T-helper 17 cell (primary cell): Measurements from ENCODE around the gene AADAC. TPM values are rescaled to one million over a fixed set of nuclear protein-coding genes. Genes with fewer than 3 reads are reported as not detected.

Experiments
- ATAC-seq: fragments of 150-1000 bp; cut with Tn5 transposase; 2 replicates; pipeline ENCODE4 v1.10.0; 2021; ENCODE audit warnings: mild to moderate bottlenecking, moderate library complexity
- DNase-seq, 3 donors: peaks; one replicate each; pipeline versions ENCODE4 v3.0.0 to v3.0.0-alpha.2; 2020 to 2021
- H3K9me3 ChIP-seq: one replicate; pipeline ENCODE4 v1.7.0; 2013; ENCODE audit warnings: low read length, mild to moderate bottlenecking; ENCODE audit not compliant: control insufficient read depth, poor library complexity, severe bottlenecking
- H3K27ac Mint-ChIP-seq: one replicate; pipeline ENCODE4 v1.8.0; 2022; ENCODE audit warnings: mild to moderate bottlenecking, moderate library complexity, mixed read lengths
- H3K27me3 Mint-ChIP-seq: one replicate; pipeline ENCODE4 v1.8.0; 2022; ENCODE audit warnings: mixed read lengths
- H3K36me3 Mint-ChIP-seq: one replicate; pipeline ENCODE4 v1.8.0; 2022; ENCODE audit warnings: low read depth, mixed read lengths
- H3K4me1 Mint-ChIP-seq: one replicate; pipeline ENCODE4 v1.8.0; 2022; ENCODE audit warnings: mild to moderate bottlenecking, mixed read lengths
- H3K4me3 Mint-ChIP-seq: one replicate; pipeline ENCODE4 v1.8.0; 2022; ENCODE audit warnings: mild to moderate bottlenecking, moderate library complexity, mixed read lengths
- total RNA-seq, 4 donors: library from RNA in 2 of 4; stranded (reverse) in 2 of 4; gene quantifications; one replicate each; pipeline ENCODE4 v1.2.3 and lab custom pipeline; 2022 to 2026

Gene AADAC
- total RNA-seq, 2 donors from 2014 or later, result not detected

- Mint-ChIP-seq H3K4me1 (no peaks in the 10 kb centered on the region), H3K27me3 (peaks cover 9% of the 10 kb centered on the region), H3K4me3 (no peak overlapping the region), H3K27ac (no peak overlapping the region), H3K36me3 (no peaks in the 10 kb centered on the region)
- ATAC-seq (no peak), DNase-seq (no peak)
- peaks cover 2% of the 10 kb centered on the region for H3K9me3 ChIP-seq
These were observed 2.4 kb upstream of the AADAC start for GRCh38 chr3:151811474-151811873.

- no peak for ATAC-seq
- H3K9me3 ChIP-seq, result peaks cover 2% of the 10 kb centered on the region
- peaks cover 26% of the 10 kb centered on the region for H3K27me3 Mint-ChIP-seq
- H3K4me3 Mint-ChIP-seq, result no peak overlapping the region
- no peak overlapping the region for H3K27ac Mint-ChIP-seq
- no peaks in the 10 kb centered on the region for H3K4me1 Mint-ChIP-seq
- no peaks in the 10 kb centered on the region for H3K36me3 Mint-ChIP-seq
- no peak for DNase-seq
These were observed 672 bp downstream of the AADAC start for GRCh38 chr3:151814588-151814987.

- Mint-ChIP-seq H3K4me3 (no peak overlapping the region), H3K27me3 (peaks cover 33% of the 10 kb centered on the region), H3K4me1 (no peaks in the 10 kb centered on the region), H3K36me3 (no peaks in the 10 kb centered on the region), H3K27ac (no peak overlapping the region)
- no peaks in the 10 kb centered on the region for H3K9me3 ChIP-seq
- DNase-seq (no peak), ATAC-seq (no peak)
These were observed 2.2 kb downstream of the AADAC start for GRCh38 chr3:151816091-151816604.

DNA sequence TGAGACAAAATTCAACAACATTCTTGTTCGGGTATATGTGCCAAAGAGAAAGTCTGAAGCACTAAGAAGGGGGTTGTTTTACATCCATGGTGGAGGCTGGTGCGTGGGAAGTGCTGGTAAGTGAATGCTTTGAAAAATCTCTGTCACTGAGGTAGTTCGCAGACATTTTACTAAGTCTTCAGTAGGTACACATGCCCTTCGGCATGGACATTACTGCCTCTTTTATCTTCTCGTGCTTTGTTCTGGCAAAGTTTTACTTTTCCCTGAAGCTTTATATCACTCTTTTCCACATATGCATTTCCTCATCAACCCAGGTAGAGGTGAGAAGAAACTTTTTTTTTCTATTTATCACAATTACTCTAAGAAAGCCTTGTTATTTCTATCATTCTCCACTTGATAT is 3.6 kb downstream of the AADAC start:
- no peak for ATAC-seq
- Mint-ChIP-seq H3K4me3 (no peak overlapping the region), H3K27ac (no peak overlapping the region), H3K4me1 (no peaks in the 10 kb centered on the region), H3K36me3 (peaks cover under 1% of the 10 kb centered on the region), H3K27me3 (peaks cover 33% of the 10 kb centered on the region)
- no peak for DNase-seq
- no peaks in the 10 kb centered on the region for H3K9me3 ChIP-seq

DNA sequence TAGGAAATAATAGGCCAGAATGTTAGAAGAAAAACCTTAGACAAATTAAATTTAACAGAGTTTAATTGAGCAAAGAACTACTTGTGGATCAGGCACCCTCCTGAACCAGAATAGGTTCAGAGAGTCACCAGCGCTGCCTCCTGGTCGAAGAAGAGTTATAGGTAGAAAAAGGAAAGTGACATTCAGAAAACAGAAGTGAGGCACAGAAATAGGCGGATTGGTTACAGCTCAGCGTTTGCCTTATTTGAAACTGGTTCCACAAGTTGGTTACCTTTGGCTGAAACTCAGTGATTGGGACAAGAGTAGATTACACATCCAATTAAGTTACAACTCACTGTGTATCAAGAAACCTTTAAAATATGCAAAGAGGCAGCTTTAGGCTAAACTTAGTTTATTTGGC is 4.4 kb downstream of the AADAC start:
- Mint-ChIP-seq H3K27me3 (peaks cover 33% of the 10 kb centered on the region), H3K36me3 (peaks cover 2% of the 10 kb centered on the region), H3K4me3 (no peak overlapping the region), H3K27ac (no peak overlapping the region), H3K4me1 (no peaks in the 10 kb centered on the region)
- no peaks in the 10 kb centered on the region for H3K9me3 ChIP-seq
- no peak for DNase-seq
- no peak for ATAC-seq

DNA sequence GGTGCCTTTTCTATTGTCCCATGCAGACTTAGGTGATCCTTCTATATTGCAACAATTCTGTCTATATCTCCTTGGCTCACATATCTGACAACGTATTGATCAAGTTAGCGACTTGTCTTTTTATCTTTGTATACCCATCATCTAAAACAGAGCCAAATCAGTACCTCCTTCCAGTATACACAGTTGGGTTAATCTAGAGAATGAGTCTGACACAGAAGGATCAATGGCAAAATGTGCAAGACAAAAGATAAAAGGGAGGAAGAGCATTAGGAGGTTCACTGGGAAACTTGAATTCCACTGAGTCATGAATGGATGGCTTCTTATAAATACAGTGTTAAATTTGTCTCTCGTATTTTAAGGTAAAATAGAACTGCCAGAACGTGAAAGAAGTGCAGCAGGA is 6.0 kb downstream of the AADAC start:
- H3K36me3 Mint-ChIP-seq, result peaks cover 2% of the 10 kb centered on the region
- no peak for ATAC-seq
- no peak overlapping the region for H3K27ac Mint-ChIP-seq
- DNase-seq, result no peak
- H3K27me3 Mint-ChIP-seq, result peaks cover 40% of the 10 kb centered on the region
- H3K4me3 Mint-ChIP-seq, result no peak overlapping the region
- H3K4me1 Mint-ChIP-seq, result no peaks in the 10 kb centered on the region
- no peaks in the 10 kb centered on the region for H3K9me3 ChIP-seq

DNA sequence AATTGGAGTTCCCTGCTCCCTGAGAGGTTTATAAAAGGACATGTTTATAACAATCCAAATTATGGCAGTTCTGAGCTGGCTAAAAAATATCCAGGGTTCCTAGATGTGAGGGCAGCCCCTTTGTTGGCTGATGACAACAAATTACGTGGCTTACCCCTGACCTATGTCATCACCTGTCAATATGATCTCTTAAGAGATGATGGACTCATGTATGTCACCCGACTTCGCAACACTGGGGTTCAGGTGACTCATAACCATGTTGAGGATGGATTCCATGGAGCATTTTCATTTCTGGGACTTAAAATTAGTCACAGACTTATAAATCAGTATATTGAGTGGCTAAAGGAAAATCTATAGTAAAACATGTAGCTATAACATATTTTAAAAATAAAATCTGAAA is 13.9 kb downstream of the AADAC start:
- Mint-ChIP-seq H3K27me3 (peaks cover 40% of the 10 kb centered on the region), H3K4me1 (no peaks in the 10 kb centered on the region), H3K27ac (no peak overlapping the region), H3K4me3 (no peak overlapping the region), H3K36me3 (no peaks in the 10 kb centered on the region)
- ATAC-seq (no peak), DNase-seq (no peak)
- H3K9me3 ChIP-seq, result peaks cover 5% of the 10 kb centered on the region

DNA sequence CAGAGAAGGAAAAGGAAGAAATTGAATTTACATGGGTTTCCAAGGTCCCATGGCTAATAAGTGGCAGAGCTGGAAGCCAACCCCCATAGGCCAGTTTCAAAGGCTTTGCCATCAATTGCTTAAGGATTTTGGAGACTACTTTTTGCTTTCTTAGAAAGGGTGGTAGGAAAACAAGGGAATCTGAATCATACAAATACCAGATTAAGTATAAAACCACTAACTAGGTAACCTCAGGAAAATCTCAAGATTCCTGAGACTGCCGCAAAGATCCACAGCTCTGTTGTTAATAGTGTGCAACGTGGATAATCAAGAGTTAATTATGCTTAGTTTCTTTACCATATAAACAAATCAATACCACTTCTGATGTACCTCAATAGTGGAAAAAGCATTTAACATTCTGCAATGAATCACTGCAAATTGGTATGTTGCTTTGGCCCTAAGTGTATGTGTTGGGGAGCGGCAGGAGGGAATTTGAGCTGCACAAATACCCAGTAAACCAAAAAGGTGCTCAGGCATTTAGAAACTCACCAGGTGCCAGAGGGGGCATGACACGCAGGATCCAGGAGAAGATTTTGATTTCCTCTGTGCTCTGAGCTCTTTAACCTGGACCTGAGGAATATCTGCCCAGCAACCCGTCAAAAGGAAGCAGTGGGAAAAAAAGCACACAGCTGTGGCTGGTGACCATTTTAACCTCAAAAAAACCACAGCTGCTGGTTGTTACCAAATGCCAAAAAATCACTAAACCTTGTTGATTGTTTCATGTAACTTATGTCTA is 22.0 kb downstream of the AADAC start:
- H3K9me3 ChIP-seq, result no peaks in the 10 kb centered on the region
- Mint-ChIP-seq H3K27me3 (peaks cover 46% of the 10 kb centered on the region), H3K36me3 (no peaks in the 10 kb centered on the region), H3K4me3 (no peak overlapping the region), H3K4me1 (peaks cover 2% of the 10 kb centered on the region), H3K27ac (no peak overlapping the region)
- DNase-seq, result no peak
- no peak for ATAC-seq

GRCh38 chr3:151837057-151837456 is 23.1 kb downstream of the AADAC start:
- Mint-ChIP-seq H3K27ac (no peak overlapping the region), H3K27me3 (peaks cover 39% of the 10 kb centered on the region), H3K4me1 (peaks cover 2% of the 10 kb centered on the region), H3K36me3 (no peaks in the 10 kb centered on the region), H3K4me3 (no peak overlapping the region)
- H3K9me3 ChIP-seq, result no peaks in the 10 kb centered on the region
- ATAC-seq (no peak), DNase-seq (no peak)

GRCh38 chr3:151838574-151839312 is 24.8 kb downstream of the AADAC start:
- no peak for ATAC-seq

GRCh38 chr3:151839313-151839631 is 25.4 kb downstream of the AADAC start:
- no peak overlapping the region for H3K27ac Mint-ChIP-seq
- no peak overlapping the region for H3K4me3 Mint-ChIP-seq
- no peaks in the 10 kb centered on the region for H3K36me3 Mint-ChIP-seq
- H3K9me3 ChIP-seq, result no peaks in the 10 kb centered on the region
- ATAC-seq, result no peak
- H3K4me1 Mint-ChIP-seq, result peaks cover 2% of the 10 kb centered on the region
- DNase-seq, result no peak
- peaks cover 20% of the 10 kb centered on the region for H3K27me3 Mint-ChIP-seq

More at GRCh38 chr3:151838574-151839312, 24.8 kb downstream of the AADAC start:
- Mint-ChIP-seq H3K27me3 (peaks cover 26% of the 10 kb centered on the region), H3K36me3 (no peaks in the 10 kb centered on the region), H3K4me1 (peaks cover 2% of the 10 kb centered on the region), H3K27ac (no peak overlapping the region), H3K4me3 (no peak overlapping the region)
- no peaks in the 10 kb centered on the region for H3K9me3 ChIP-seq
- no peak for DNase-seq

DNA sequence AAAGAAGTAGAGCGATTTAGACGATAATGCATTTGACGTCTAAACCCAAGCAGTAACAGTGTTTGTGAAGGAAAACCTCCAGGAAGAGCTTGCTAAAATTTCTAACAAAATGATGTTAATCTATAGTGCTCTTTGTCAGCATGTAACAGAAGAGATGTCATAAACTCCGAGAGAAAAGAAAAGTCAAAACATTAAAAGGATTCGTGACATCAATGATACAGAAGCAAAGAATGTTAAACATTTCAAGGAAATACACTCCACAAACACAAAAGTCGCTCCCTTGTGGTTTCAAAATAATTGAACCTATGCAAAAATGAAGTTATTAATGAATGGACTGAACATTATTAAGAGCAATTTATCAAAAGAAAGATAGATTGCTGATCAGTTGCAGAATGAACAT is 27.9 kb downstream of the AADAC start:
- DNase-seq (no peak), ATAC-seq (no peak)
- H3K9me3 ChIP-seq, result no peaks in the 10 kb centered on the region
- Mint-ChIP-seq H3K36me3 (no peaks in the 10 kb centered on the region), H3K27me3 (peaks cover 5% of the 10 kb centered on the region), H3K4me1 (peaks cover 2% of the 10 kb centered on the region), H3K27ac (no peak overlapping the region), H3K4me3 (no peak overlapping the region)

DNA sequence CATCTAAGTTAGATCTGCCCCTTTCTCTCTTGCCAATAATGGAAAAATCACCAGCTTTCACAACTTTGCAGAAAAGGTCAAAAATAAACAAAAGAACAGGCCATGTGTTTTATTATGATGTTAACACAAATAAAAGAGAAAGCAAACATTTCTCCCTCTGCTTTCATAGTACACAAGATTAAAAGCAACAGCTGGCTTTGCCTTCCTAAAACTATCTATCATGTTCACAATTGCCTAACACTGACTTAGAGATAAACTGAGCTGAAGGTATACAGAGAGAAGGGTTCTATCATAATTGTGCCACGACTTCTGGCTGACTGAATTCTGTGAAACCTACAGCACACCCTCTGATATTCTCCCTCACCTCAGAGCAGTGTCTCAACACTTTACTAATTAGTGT is 29.4 kb downstream of the AADAC start:
- no peak for DNase-seq
- Mint-ChIP-seq H3K4me1 (no peaks in the 10 kb centered on the region), H3K36me3 (no peaks in the 10 kb centered on the region), H3K4me3 (no peak overlapping the region), H3K27me3 (peaks cover 5% of the 10 kb centered on the region), H3K27ac (no peak overlapping the region)
- no peaks in the 10 kb centered on the region for H3K9me3 ChIP-seq
- ATAC-seq, result no peak
